Liver (tissue), 3 donors: ENCODE measurements around the gene PDCD1.

Source experiments
- ATF3 ChIP-seq: IDR thresholded peaks from 2 replicates; pipeline ENCODE4 v1.6.1; 2016; ENCODE audit warnings: antibody characterized with exemption
- CTCF ChIP-seq: fragments of 150-350 bp; IDR thresholded peaks from 2 replicates; pipeline ENCODE4 v1.5.1; 2017; ENCODE audit warnings: improper control_type of control experiment, low read depth, low read length; ENCODE audit not compliant: missing input control
- FOXA1 ChIP-seq: IDR thresholded peaks from 2 replicates; pipeline ENCODE4 v1.6.1; 2016; ENCODE audit warnings: antibody characterized with exemption
- FOXA2 ChIP-seq: IDR thresholded peaks from 2 replicates; pipeline ENCODE4 v1.6.1; 2016; ENCODE audit warnings: antibody characterized with exemption
- GABPA ChIP-seq, 2 donors: IDR thresholded peaks in 1 of 2; conservative IDR thresholded peaks in 1 of 2; 2 replicates each; pipeline ENCODE4 v1.6.1; 2016; ENCODE audit warnings: antibody characterized with exemption in 2 of 2, mild to moderate bottlenecking in 1 of 2, moderate library complexity in 1 of 2
- HNF4G ChIP-seq: IDR thresholded peaks from 2 replicates; pipeline ENCODE4 v1.6.1; 2016; ENCODE audit warnings: antibody characterized with exemption
- MAX ChIP-seq: IDR thresholded peaks from 2 replicates; pipeline ENCODE4 v1.6.1; 2016; ENCODE audit warnings: antibody characterized with exemption
- RAD21 ChIP-seq, 2 donors: IDR thresholded peaks; 2 replicates each; pipeline ENCODE4 v1.6.1; 2016; ENCODE audit warnings: antibody characterized with exemption in 2 of 2, mild to moderate bottlenecking in 2 of 2
- SP1 ChIP-seq: IDR thresholded peaks from 2 replicates; pipeline ENCODE4 v1.6.1; 2018; ENCODE audit warnings: antibody characterized with exemption, mild to moderate bottlenecking
- YY1 ChIP-seq: IDR thresholded peaks from 2 replicates; pipeline ENCODE4 v1.6.1; 2016; ENCODE audit warnings: antibody characterized with exemption, mild to moderate bottlenecking
- donor health status: healthy.
- donor health status: healthy.

GRCh38 chr2:241874277-241874925 lies 15.7 kb upstream of the PDCD1 start:
- TF ChIP-seq CTCF (no peak), MAX (no peak), YY1 (no peak), FOXA1 (no peak), ATF3 (no peak), HNF4G (no peak), FOXA2 (no peak), RAD21 (IDR thresholded peaks at IDR 0.05) (no peak), SP1 (no peak), GABPA (IDR thresholded peaks at IDR 0.05 in 1 of 2, conservative IDR thresholded peaks at IDR 0.05 in 1 of 2) (no peak)
